ENCODE results near the gene CMTM2.

DNA sequence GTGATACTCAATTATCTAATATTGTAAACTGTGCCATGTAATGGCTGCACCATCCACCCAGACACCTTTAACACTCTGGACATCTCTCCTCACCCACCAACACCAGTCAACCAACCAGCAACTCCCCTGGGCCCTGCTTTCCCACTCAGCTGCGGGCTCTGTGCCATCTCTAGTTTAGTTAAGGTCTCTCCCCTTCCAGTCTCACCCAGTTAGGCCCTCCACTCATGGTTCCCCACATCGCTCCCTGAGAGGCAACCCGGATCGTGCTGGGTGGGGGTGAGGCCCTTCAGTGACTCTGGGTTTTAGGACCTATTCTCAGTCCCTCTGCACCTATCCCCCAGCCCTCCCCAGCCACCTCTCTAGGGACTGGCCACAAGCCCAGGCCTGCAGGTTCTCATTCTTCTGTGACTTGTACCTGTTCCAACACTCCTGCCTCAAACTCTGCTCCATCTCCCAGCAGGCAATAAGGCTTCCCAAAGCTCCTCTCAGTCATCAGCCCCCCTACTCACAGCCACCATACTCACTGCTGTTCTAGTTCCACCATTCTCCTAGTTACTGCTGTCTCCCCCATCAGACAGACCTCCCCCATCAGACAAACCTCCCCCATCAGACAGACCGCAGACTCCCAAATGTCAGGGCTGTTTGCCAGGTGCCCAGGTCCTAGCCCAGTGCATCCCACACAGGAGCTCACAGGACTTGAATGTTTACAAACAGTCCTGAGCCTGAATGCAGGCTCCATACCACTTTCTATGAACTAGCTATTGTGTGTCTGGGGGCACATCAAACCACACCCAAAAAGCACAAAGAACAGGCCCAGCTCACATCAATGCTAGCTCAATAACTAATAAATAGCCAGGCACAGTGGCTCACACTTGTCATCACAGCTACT is 31.9 kb upstream of the CMTM2 start:
- TF ChIP-seq SRF (CRISPR knock-in tag; IDR thresholded peaks at IDR 0.05) (no peak), LARP7 (IDR thresholded peaks at IDR 0.05) (no peak), CHD4 (IDR thresholded peaks at IDR 0.05; ENCODE audit: insufficient read depth, insufficient replicate concordance, low read depth, low read length, poor library complexity, severe bottlenecking) (no peak), ZNF3 (CRISPR knock-in tag; IDR thresholded peaks at IDR 0.05) (no peak), YY1 (IDR thresholded peaks at IDR 0.05; ENCODE audit: borderline replicate concordance in 1 of 3, control insufficient read depth in 1 of 3, extremely low read depth in 1 of 3, insufficient read depth in 3 of 3, insufficient read length in 1 of 3, insufficient replicate concordance in 2 of 3, low read depth in 1 of 3, low read length in 2 of 3) (no peak), POLR2AphosphoS5 (IDR thresholded peaks at IDR 0.05; ENCODE audit: control insufficient read depth, insufficient read depth, low read depth, low read length) (no peak), MLLT1 (IDR thresholded peaks at IDR 0.05) (no peak), PHF21A (IDR thresholded peaks at IDR 0.05; ENCODE audit: borderline replicate concordance, low read depth) (no peak), HMG20A (CRISPR knock-in tag; conservative IDR thresholded peaks at IDR 0.05) (no peak)
- TF ChIP-seq, protein P1, sequence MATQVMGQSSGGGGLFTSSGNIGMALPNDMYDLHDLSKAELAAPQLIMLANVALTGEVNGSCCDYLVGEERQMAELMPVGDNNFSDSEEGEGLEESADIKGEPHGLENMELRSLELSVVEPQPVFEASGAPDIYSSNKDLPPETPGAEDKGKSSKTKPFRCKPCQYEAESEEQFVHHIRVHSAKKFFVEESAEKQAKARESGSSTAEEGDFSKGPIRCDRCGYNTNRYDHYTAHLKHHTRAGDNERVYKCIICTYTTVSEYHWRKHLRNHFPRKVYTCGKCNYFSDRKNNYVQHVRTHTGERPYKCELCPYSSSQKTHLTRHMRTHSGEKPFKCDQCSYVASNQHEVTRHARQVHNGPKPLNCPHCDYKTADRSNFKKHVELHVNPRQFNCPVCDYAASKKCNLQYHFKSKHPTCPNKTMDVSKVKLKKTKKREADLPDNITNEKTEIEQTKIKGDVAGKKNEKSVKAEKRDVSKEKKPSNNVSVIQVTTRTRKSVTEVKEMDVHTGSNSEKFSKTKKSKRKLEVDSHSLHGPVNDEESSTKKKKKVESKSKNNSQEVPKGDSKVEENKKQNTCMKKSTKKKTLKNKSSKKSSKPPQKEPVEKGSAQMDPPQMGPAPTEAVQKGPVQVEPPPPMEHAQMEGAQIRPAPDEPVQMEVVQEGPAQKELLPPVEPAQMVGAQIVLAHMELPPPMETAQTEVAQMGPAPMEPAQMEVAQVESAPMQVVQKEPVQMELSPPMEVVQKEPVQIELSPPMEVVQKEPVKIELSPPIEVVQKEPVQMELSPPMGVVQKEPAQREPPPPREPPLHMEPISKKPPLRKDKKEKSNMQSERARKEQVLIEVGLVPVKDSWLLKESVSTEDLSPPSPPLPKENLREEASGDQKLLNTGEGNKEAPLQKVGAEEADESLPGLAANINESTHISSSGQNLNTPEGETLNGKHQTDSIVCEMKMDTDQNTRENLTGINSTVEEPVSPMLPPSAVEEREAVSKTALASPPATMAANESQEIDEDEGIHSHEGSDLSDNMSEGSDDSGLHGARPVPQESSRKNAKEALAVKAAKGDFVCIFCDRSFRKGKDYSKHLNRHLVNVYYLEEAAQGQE (IDR thresholded peaks at IDR 0.05; ENCODE audit: borderline replicate concordance), result no peak
- TF ChIP-seq, protein P1 (CRISPR knock-in tag; IDR thresholded peaks at IDR 0.05; ENCODE audit: low read depth), result no peak

Data from K562 (cell line).